Activated T-cell treated with anti-CD3 and anti-CD28 coated beads, Interleukin-2, amount 50 U/mL, for 4 hours (primary cell): Measurements from ENCODE around the gene TRIP13. TPM values are rescaled to one million over a fixed set of nuclear protein-coding genes. Genes with fewer than 3 reads are reported as not detected.
"Not testable (repeated sequence)": the region's sequence is repeated elsewhere in the genome, so short reads cannot be mapped to it uniquely, and the experiment has no call there.

ENCODE experiments used
- ATAC-seq, 2 donors: fragments of 200-7000 bp; cut with Tn5 transposase; one replicate each; pipeline ENCODE4 v1.10.0; 2021
- DNase-seq: peaks from one replicate; pipeline ENCODE4 v3.0.0-alpha.2; 2020
- H3K27me3 Mint-ChIP-seq: one replicate; pipeline ENCODE4 v1.8.0; 2021; ENCODE audit warnings: low read depth, mixed read lengths
- H3K36me3 Mint-ChIP-seq: one replicate; pipeline ENCODE4 v1.8.0; 2022; ENCODE audit warnings: mixed read lengths; ENCODE audit not compliant: insufficient read depth
- H3K4me1 Mint-ChIP-seq: one replicate; pipeline ENCODE4 v1.8.0; 2021; ENCODE audit warnings: low read depth, mixed read lengths
- H3K4me3 Mint-ChIP-seq: one replicate; pipeline ENCODE4 v1.8.0; 2021; ENCODE audit warnings: mild to moderate bottlenecking, moderate library complexity, mixed read lengths
- H3K9me3 Mint-ChIP-seq: one replicate; pipeline ENCODE4 v1.8.0; 2021; ENCODE audit warnings: mixed read lengths
- total RNA-seq, 3 donors: library from RNA; stranded (reverse); gene quantifications; one replicate each; pipeline ENCODE4 v1.2.1, GENCODE V29; 2021

The TRIP13 gene
- total RNA-seq, 3 donors from 2014 or later, result 11.2 to 21.5 (median 18.5) TPM

DNA sequence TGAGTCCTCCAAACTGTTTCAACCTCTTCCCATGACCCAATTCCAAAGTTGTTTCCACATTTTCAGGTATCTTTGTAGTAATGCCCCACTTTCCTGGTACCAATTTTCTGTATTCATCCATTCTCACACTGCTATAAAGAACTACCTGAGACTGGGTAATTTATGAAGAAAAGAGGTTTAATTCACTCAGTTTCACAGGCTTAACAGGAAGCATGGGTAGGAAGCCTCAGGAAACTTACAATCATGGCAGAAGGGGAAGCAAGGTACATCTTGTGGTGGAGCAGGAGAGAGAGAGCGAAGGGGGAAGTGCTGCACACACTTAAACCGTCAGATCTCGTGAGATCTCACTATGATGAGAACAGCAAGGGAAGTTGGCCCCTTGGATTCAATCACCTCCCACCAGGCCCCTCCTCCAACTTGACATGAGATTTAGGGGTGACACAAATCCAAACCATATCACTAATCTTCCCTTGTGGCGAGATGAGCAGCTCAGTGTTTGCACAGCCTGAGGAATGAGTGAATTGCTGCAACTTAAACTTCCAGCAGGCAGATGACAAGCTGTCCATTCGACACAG is 42.9 kb downstream of the TRIP13 start:
- H3K27me3 Mint-ChIP-seq, result peaks cover 3% of the 10 kb centered on the region
- no peaks in the 10 kb centered on the region for H3K4me1 Mint-ChIP-seq

DNA sequence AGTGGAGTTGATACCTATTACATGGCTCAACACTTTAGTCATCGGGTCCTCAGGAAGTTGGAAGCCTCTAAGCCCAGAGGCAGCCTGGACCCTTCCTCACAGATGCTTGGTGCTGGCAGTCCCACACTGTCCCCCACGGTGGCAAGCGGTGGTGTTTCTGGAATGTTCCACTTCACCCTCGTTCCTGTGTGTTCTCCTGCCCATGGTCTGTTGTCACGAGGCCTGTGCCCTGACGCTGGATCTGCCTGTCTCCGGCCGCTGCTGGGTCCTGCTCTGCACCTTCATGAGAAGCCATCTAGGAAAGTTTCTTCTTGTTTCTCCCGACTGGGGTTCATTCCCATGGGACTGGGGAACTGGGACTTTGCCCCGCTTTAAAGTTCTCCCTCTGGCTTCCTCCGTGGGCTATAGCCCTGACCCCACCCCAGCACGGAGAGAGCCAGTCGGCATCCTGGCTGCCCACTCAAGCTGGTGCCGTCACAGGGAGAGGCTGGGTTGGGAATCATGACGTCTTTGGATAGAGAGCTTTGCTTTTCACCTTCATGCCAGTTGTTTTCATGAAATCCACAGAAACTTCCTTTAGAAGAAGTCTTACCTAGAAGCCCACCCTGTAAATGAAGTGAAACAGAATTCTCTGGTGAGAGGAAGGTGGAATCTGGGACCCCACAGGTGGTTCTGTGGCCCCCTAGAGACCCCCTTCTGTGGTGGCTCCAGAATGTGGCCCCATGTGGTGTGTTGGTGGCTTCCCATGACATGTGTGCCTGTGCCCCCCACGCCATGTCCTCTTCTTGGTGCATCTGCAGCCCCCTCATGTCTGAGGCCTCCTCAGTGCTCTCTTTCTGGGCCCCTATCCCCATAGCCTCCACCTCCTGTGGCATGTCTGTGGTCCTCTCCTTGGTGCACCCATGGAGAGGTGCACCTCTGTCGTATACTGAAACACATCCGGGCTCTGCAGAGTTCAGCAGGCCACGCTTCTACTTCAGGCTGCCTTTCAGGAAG is 43.8 kb downstream of the TRIP13 start:
- no peak overlapping the region for H3K4me3 Mint-ChIP-seq
- DNase-seq, result no peak
- no peak for ATAC-seq
- H3K27me3 Mint-ChIP-seq, result peaks cover 7% of the 10 kb centered on the region
- no peaks in the 10 kb centered on the region for H3K9me3 Mint-ChIP-seq
- H3K36me3 Mint-ChIP-seq, result no peaks in the 10 kb centered on the region
- no peaks in the 10 kb centered on the region for H3K4me1 Mint-ChIP-seq

More for the DNA sequence above, 42.9 kb downstream of the TRIP13 start:
- no peaks in the 10 kb centered on the region for H3K36me3 Mint-ChIP-seq
- no peaks in the 10 kb centered on the region for H3K9me3 Mint-ChIP-seq
- H3K4me3 Mint-ChIP-seq, result no peak overlapping the region
- DNase-seq (no peak), ATAC-seq (peak; percentile 23 to 41)

DNA sequence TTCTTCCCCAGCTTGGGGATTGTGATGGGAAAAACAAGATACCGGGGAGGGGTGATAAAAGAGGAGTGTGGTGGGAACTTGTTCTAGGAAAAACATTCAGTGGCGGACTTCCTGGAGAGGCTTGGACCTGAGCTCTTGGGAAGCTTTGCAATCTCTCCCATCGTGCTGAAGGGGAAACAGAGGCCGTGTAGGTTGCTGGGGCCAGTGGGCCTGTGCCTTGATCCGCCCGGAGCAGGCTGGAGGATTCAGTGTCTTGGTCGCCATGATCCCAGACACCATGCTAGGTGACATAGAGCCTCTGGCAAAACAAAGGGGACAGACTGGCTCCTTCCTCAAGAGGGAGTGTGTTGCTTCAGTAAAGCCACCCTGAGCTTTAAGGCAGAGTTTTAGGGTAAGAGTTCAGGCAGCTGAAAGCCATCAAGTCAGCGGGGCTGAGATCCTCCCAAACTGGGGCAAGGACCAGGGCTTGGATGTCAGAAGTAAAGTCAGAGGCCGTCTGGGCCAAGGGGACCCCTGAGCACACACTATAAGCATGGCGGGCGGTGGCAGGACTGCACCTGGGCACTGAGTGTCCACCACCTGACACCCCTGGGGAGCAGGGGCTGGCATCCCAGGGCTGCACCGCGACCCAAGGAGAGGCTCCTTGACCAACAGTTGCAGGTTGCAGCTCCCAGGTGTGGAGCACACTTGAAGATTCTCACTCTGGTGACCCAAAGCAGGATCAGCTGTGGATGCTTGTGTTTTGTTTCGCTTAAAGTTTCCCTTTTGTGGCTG is 44.7 kb downstream of the TRIP13 start:
- Mint-ChIP-seq H3K9me3 (no peaks in the 10 kb centered on the region), H3K27me3 (peaks cover 10% of the 10 kb centered on the region), H3K4me1 (no peaks in the 10 kb centered on the region), H3K4me3 (no peak overlapping the region), H3K36me3 (no peaks in the 10 kb centered on the region)
- no peak for ATAC-seq
- DNase-seq, result no peak

DNA sequence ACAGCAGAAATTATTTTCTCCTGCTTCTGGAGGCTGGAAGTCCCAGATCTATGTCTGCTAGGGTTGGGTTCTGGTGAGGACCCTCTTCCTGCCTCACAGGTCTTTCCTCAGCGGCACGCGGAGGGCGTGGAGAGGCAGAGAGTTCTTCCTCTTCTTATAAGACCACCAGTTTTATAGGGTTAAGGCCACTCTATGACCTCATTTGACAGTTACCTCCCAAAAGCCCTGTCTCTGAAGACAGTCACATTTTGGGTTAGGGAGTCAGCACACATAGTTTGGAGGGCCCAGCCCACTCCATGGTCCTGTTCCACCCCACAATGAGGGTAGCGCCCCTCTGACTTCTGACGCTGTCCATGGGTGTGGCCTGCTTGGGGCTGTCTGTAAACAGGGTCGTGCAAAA is 46.7 kb downstream of the TRIP13 start:
- H3K27me3 Mint-ChIP-seq, result peaks cover 18% of the 10 kb centered on the region
- ATAC-seq, result no peak

DNA sequence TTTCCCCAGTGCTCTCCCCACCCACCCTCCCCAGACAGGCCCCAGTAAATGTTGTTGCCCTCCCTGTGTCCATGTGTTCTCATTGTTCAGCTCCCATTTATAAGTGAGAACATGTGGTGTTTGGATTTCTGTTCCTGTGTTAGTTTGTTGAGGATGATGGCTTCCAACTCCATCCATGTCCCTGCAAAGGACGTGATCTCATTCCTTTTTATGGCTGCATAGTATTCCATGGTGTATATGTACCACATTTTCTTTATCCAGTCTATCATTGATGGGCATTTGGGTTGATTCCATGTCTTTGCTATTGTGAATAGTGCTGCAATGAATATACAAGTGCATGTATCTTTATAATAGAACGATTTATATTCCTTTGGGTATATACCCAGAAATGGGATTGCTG is 48.1 kb downstream of the TRIP13 start:
- ATAC-seq, H3K9me3 Mint-ChIP-seq, H3K36me3 Mint-ChIP-seq, H3K4me3 Mint-ChIP-seq, DNase-seq, H3K4me1 Mint-ChIP-seq: not testable (repeated sequence)
- peaks cover 28% of the 10 kb centered on the region for H3K27me3 Mint-ChIP-seq

More for the DNA sequence above, 46.7 kb downstream of the TRIP13 start:
- Mint-ChIP-seq H3K9me3 (no peaks in the 10 kb centered on the region), H3K36me3 (no peaks in the 10 kb centered on the region), H3K4me3 (no peak overlapping the region), H3K4me1 (no peaks in the 10 kb centered on the region)
- no peak for DNase-seq

DNA sequence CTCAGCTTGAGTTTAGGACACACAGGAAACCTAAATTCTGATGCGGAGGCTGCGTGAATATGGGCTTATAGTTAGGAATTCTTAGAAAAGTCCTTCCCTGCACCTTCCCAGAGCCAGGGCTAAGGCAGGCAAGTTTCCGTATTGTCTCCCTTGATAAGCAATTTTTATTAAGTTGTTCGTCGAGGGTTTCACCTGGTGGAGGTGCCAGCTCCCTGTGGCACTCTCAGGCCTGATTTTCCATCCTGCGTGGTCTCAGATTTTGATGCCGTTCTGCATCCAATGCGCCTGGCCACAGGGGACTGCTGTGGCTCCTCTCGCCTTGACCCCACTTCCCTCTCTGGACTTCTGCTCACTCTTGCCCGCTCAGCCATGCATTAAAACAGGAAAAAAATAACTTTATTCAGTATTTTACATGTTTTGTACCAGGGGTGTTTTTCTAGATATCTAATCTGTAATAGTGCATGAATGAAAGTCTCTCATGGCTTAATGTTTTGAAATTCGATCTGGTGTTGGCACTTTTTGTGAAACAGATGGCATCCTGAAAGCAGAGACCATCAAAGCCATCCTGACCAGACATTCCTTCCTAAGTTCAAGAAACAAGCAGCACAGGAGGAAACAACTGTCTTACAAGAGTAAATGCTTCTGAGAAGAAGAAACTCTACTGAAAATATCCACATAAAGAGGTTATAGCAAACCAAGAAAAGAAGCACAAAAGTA is 50.7 kb downstream of the TRIP13 start:
- H3K4me1 Mint-ChIP-seq, result no peaks in the 10 kb centered on the region
- ATAC-seq (no peak), DNase-seq (no peak)
- no peaks in the 10 kb centered on the region for H3K9me3 Mint-ChIP-seq
- peaks cover 49% of the 10 kb centered on the region for H3K27me3 Mint-ChIP-seq
- no peaks in the 10 kb centered on the region for H3K36me3 Mint-ChIP-seq
- no peak overlapping the region for H3K4me3 Mint-ChIP-seq

DNA sequence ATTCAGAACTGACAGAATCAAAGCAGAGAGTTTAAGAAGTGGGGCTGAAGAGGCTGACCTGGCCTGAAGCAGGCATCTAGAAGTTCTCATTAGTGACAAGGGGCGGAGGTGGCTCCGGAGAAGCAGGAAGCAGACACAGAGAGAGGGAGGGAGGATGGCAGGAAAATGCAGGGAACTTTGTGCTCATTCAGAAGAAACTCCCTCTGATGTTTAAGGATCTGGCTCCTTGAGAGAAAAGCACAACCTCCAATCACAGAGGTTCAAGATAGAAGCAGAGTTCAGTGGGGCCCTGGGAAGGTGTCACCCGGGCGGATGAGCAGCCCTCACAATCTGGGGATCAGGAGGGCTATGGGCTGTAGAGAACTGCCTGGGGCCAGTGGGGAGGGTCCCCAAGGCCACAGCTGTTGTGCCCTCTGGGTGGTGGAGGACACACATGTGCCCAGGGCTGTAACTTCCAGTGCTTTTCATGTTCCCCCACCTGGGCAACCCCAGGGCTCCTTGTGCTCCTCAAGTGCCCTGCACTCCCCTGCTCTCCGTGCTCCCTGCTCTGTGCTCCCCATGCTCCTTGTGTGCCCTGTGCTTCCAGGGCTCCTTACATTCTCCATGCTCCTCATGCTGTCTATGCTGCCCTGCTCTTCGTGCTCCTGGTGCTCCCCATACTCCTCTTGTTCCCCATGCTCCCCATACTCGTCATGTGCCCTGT is 51.4 kb downstream of the TRIP13 start:
- Mint-ChIP-seq H3K9me3 (no peaks in the 10 kb centered on the region), H3K4me3 (no peak overlapping the region), H3K4me1 (no peaks in the 10 kb centered on the region), H3K36me3 (no peaks in the 10 kb centered on the region), H3K27me3 (peaks cover 56% of the 10 kb centered on the region)
- no peak for DNase-seq
- no peak for ATAC-seq

DNA sequence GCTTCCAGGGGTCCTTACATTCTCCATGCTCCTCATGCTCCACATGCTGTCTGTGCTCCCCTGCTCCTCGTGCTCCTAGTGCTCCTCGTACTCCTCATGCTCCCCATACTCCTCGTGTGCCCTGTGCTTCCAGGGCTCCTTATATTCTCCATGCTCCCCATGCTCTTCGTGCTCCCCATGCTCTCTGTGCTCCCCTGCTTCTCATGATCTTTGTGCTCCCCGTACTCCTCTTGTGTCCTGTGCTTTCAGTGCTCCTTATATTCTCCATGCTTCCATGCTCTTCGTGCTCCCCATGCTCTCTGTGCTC is 51.9 kb downstream of the TRIP13 start:
- Mint-ChIP-seq H3K4me3 (no peak overlapping the region), H3K36me3 (no peaks in the 10 kb centered on the region), H3K27me3 (peaks cover 56% of the 10 kb centered on the region), H3K4me1 (no peaks in the 10 kb centered on the region), H3K9me3 (no peaks in the 10 kb centered on the region)
- no peak for DNase-seq
- no peak for ATAC-seq

DNA sequence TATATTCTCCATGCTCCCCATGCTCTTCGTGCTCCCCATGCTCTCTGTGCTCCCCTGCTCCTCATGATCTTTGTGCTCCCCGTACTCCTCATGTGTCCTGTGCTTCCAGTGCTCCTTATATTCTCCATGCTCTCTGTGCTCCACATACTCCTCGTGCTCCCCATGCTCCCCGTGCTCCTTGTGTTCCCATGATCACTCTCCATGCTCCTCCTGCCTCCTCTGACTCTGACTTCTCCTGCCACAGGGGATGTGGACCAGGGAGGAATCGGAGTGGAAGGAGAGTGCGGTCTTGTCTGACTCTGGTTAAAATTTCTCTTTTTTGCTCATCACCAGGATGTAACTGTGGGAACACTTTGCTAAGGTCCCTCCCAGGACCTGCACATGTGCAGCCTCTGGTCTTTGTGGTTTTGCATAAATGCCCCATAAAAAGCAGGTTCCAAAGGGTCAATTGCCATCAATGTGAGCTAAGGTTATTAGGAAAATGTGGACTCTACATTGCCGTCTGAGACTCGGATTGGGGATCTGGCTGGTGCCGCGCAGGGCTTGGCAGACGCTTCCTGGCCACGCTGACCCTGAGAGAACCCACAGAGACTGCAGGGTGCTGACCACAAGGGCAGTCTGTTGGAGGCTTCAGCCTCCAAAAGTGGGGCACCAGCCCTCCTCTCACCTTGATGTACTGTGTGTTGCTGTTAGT is 52.5 kb downstream of the TRIP13 start:
- DNase-seq (no peak), ATAC-seq (no peak)
- no peaks in the 10 kb centered on the region for H3K4me1 Mint-ChIP-seq
- peaks cover 60% of the 10 kb centered on the region for H3K27me3 Mint-ChIP-seq
- H3K36me3 Mint-ChIP-seq, result no peaks in the 10 kb centered on the region
- no peak overlapping the region for H3K4me3 Mint-ChIP-seq
- no peaks in the 10 kb centered on the region for H3K9me3 Mint-ChIP-seq

DNA sequence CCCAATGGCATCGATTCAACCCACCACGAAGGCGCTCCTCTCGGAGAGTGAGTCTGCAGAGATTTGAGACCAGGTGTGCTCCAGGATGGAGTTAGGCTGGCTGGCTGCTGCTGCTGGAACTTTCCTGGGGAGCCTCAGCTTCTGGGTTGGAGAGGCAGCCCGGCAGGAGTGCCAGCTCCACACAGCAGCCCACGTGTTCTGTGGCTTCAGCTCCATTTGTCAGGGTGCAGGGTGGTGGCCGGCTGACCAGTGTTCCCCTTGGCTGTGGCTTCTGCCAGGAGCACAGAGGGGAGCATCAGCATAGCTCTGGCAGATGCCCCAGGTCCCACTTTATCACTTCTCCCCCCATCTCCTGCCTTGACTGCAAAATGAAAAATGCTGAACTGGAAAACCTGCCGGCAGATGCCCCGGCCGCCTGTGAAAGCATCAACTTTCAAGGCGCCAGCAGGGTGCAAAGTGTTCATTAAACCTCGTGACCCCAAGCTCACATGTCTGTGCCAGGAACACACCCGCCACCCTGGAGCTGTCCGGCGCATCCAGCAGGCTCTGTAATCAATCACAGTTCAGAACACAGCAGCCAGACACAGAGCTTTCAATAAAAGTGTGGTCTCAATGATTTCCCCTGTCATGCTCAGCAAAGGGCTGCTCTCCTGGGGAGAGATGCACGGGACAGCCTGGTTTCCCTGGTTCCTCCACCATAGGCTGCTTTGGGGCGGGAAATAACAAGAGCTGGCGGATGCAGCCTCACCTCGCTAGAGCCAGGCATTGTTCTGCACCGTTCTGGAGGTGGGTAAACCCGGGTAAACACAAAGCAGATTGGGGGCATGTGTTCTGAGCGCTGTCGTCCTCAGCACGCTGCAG is 53.2 kb downstream of the TRIP13 start:
- Mint-ChIP-seq H3K27me3 (peaks cover 65% of the 10 kb centered on the region), H3K9me3 (no peaks in the 10 kb centered on the region), H3K36me3 (no peaks in the 10 kb centered on the region), H3K4me3 (no peak overlapping the region), H3K4me1 (no peaks in the 10 kb centered on the region)
- no peak for ATAC-seq
- DNase-seq, result peak; percentile 1

DNA sequence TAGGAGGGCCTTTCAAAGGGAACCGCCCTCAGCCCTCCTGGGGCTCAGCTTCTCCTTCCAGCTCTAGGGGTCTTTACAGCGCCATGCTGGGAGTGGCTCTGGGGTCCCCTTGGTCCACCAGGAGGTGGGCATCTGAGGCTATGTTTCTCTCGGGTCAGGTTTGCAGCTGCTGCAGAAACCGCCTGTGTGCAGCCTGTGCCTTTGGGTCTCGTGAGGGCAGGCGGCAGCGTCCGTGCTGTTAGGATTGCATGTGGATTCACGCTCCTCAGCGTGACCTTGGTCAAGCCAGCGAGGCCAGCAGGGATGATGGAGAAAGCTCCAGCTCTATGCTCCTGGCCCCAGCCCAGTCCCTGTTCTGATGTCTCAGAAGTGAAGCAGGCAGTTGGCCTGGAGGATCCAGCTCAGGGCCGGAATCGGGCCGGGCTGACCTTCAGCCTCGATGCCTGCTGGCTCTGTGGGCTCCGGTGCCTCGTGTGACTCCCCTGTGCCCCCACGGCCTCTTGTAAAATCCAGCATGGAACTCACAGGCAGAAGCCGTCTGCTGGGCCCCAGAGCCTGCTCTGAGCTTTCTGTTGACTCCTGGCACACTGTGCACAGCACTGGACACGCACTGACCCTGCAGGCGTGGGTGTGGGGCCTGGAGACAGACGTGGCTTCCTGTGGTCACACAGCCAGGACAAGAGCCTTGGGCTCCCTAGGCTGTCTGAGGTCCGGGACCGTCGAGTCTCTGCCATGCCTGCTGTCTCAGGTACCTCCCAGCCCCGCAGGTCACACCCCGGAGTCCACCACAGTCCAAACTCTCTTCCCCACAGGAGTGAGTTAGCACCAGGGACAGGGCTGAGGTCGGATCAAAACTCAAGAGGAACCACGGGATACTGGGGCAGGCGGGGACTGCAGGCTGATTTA is 54.3 kb downstream of the TRIP13 start:
- no peaks in the 10 kb centered on the region for H3K9me3 Mint-ChIP-seq
- peaks cover 70% of the 10 kb centered on the region for H3K27me3 Mint-ChIP-seq
- ATAC-seq, result no peak
- DNase-seq, result peak; percentile 1
- H3K4me3 Mint-ChIP-seq, result no peak overlapping the region
- H3K36me3 Mint-ChIP-seq, result no peaks in the 10 kb centered on the region
- H3K4me1 Mint-ChIP-seq, result no peaks in the 10 kb centered on the region
